ENCODE measurements around the gene PREB. TPM values are rescaled to one million over a fixed set of nuclear protein-coding genes. Genes with fewer than 3 reads are reported as not detected.
A peak's percentile ranks its signal among the peaks of the same experiment; 100 is the strongest.

The PREB gene
- total and polyA plus RNA-seq, 2 of the 13 experiments (the other 11 are each of a cell fraction or from before 2014, with no cell fraction given), result 112 to 192 TPM

DNA sequence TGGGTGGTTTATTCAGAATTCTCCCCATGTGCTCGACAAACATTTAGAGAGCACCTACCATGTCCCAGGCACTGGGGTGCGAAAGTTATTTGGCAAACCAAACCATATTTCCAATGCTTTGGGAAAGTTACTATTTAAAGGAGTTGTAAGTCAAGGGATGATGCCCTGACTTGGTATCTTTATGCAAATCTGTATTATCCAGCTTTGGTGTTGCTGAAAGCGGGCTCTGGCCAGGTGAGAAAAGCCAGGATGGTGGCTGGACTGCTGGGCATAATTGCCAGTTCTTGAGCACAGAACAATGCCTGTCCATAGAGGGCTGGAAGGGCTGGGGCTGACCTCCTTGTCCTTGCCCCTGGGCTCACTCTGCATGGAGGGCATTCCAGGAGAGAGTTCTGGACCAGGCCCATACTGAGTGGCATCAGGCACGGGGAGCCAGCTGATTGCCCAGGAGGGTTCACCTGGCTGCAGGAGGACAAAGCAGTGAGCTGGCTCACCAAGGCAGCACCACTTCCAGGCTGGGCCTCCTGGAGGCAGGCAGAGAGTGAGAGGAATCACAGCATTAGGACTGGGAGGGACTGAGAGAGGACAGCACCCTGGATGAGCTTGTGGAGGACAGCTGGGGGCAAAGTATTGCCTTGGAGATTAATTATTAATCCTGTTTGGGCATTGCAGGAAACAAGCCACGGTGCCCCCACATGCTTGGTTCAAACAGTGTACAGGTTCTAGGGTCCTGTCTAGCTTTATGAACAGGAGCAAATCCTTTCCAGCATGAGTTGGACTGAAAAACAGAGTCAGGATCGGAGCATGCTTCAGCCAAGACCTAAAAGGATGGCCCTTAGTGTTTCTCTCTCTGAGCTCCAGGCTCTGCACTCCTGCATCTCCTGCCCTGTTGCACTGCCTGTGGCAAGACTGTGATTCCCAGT is 40.7 kb downstream of the PREB start:
- no peaks in the 10 kb centered on the region for H4K20me1 ChIP-seq (ENCODE audit: insufficient read depth, low read length)
- CTCF ChIA-PET (ENCODE audit: low intra/inter-chr PET ratio, low total read pairs), result no interaction called here
- BruUV-seq (replicated peaks), result TSS peak; percentile 58
- peaks cover 83% of the 10 kb centered on the region for H3K4me1 ChIP-seq (ENCODE audit: insufficient read depth, low read length)
- in situ Hi-C loops (cut with HindIII; ENCODE audit: extremely low pct_ligation_motif_present, low pct_unique_long_range_greater_than_20kb) (no loop called here), intact Hi-C loops (cut with micrococcal nuclease; ENCODE audit: unreplicated experiment) (loop anchor here (5.0 kb wide), 1 partner anchor 306 kb away; the partner anchor contains the start of gene CENPA)
- POLR2A ChIA-PET, result interaction anchor here (0.6 to 4.8 kb wide), 32 partner anchors 7 to 1215 kb away, joined by 3 to 61 read pairs (median 5); partner anchors contain the start of genes ABHD1, AGBL5, ATRAID and CGREF1
- peak overlapping the region; percentile 23 to 59 (median 24) for H3K4me3 ChIP-seq (replicated peaks in 1 of 3; ENCODE audit: insufficient read depth in 1 of 3, low read depth in 2 of 3, low read length in 3 of 3)
- peak; percentile 96 for FAIRE-seq
- H3K36me3 ChIP-seq (replicated peaks in 1 of 2; ENCODE audit: control insufficient read depth in 1 of 2, insufficient read depth in 2 of 2, low read length in 2 of 2), result peaks cover 4 to 27% of the 10 kb centered on the region in 2 experiments
- peaks cover 43% of the 10 kb centered on the region for H3K79me2 ChIP-seq (ENCODE audit: insufficient read depth, low read length)
- WGBS (ENCODE audit: low lambda C conversion rate), result 31% methylated on average over 6 of the region's 6 CpGs
- H3K9ac ChIP-seq (ENCODE audit: insufficient read depth, low read depth, low read length), result peak overlapping the region; percentile 79
- no peaks in the 10 kb centered on the region for H3K27me3 ChIP-seq (ENCODE audit: control insufficient read depth in 1 of 2, insufficient read depth in 2 of 2, low read length in 2 of 2)
- H3K4me2 ChIP-seq (ENCODE audit: low read depth, low read length), result peak overlapping the region; percentile 96
- no peaks in the 10 kb centered on the region for H3K9me3 ChIP-seq (ENCODE audit: low read length)
- no peak overlapping the region for H2AFZ ChIP-seq (ENCODE audit: low read length)
- DNase-seq (ENCODE audit: low spot score), result peak; percentile 94
- peak overlapping the region; percentile 97 for H3K27ac ChIP-seq (ENCODE audit: extremely low read length, insufficient read depth, low read length)
- peak; percentile 85 for ATAC-seq
- TF ChIP-seq ARNT (IDR thresholded peaks at IDR 0.05), result no peak
- TF ChIP-seq MTA1 (CRISPR knock-in tag; IDR thresholded peaks at IDR 0.05; ENCODE audit: borderline replicate concordance), result peak; percentile 50; the same call in 1 of the 2 replicates
- TF ChIP-seq TCF12 (IDR thresholded peaks at IDR 0.05), result no peak
- no peak for TF ChIP-seq TCF12 (CRISPR knock-in tag; IDR thresholded peaks at IDR 0.05)
- TF ChIP-seq U2AF2 (IDR thresholded peaks at IDR 0.05; ENCODE audit: low read depth, low read length), result 0 out of 2 replicates have a peak, but pooled peaks have one; percentile 60
- TF ChIP-seq ZNF589 (CRISPR knock-in tag; conservative IDR thresholded peaks at IDR 0.05), result peak; percentile 44; the same call in 1 of the 2 replicates
- TF ChIP-seq ASH2L (IDR thresholded peaks at IDR 0.05; ENCODE audit: insufficient read length, low read depth, low read length), result peak; percentile 55
- TF ChIP-seq ZNF207 (IDR thresholded peaks at IDR 0.05; ENCODE audit: borderline replicate concordance), result no peak
- TF ChIP-seq, protein P1, sequence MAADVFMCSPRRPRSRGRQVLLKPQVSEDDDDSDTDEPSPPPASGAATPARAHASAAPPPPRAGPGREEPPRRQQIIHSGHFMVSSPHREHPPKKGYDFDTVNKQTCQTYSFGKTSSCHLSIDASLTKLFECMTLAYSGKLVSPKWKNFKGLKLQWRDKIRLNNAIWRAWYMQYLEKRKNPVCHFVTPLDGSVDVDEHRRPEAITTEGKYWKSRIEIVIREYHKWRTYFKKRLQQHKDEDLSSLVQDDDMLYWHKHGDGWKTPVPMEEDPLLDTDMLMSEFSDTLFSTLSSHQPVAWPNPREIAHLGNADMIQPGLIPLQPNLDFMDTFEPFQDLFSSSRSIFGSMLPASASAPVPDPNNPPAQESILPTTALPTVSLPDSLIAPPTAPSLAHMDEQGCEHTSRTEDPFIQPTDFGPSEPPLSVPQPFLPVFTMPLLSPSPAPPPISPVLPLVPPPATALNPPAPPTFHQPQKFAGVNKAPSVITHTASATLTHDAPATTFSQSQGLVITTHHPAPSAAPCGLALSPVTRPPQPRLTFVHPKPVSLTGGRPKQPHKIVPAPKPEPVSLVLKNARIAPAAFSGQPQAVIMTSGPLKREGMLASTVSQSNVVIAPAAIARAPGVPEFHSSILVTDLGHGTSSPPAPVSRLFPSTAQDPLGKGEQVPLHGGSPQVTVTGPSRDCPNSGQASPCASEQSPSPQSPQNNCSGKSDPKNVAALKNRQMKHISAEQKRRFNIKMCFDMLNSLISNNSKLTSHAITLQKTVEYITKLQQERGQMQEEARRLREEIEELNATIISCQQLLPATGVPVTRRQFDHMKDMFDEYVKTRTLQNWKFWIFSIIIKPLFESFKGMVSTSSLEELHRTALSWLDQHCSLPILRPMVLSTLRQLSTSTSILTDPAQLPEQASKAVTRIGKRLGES (CRISPR knock-in tag; IDR thresholded peaks at IDR 0.05; ENCODE audit: borderline replicate concordance), result 0 out of 2 replicates have a peak, but pooled peaks have one; percentile 63
- peak; percentile 74 for TF ChIP-seq UBTF (CRISPR knock-in tag; IDR thresholded peaks at IDR 0.05)
- TF ChIP-seq ZBTB26 (CRISPR knock-in tag; IDR thresholded peaks at IDR 0.05; ENCODE audit: borderline replicate concordance), result peak; percentile 67; the same call in 1 of the 2 replicates
- TF ChIP-seq RBAK (CRISPR knock-in tag; IDR thresholded peaks at IDR 0.05), result no peak
- no peak for TF ChIP-seq GABPA (IDR thresholded peaks at IDR 0.05; ENCODE audit: low read depth, low read length)
- no peak; the same call in 1 of the 2 replicates for TF ChIP-seq GABPA (CRISPR knock-in tag; IDR thresholded peaks at IDR 0.05; ENCODE audit: low read depth)
- peak; percentile 30; the same call in 1 of the 2 replicates for TF ChIP-seq DR1 (CRISPR knock-in tag; IDR thresholded peaks at IDR 0.05)

Measured in HepG2 (cell line).